ENCODE results near the gene SMTN.

DNA sequence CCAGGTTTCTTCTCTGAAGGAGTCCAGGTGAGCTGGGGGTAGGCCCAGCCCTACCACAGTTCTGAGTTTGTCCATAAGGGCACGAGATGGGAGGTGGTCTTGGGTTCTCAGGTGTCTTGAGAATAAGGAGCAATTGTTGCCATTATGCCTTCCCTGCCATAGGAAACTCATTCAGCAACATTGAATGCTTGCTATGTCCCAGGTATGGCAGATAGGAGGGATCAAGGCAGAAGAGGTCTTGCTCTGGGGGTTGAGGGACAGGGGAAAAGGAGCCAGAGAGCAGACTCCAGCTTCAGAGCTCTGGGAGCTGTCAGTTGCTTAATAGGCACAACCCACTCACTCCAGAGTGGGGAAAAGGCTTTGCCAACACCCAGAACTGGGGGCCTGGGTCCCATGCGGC lies 22.0 kb downstream of the SMTN start:
- TF ChIP-seq, protein P1, sequence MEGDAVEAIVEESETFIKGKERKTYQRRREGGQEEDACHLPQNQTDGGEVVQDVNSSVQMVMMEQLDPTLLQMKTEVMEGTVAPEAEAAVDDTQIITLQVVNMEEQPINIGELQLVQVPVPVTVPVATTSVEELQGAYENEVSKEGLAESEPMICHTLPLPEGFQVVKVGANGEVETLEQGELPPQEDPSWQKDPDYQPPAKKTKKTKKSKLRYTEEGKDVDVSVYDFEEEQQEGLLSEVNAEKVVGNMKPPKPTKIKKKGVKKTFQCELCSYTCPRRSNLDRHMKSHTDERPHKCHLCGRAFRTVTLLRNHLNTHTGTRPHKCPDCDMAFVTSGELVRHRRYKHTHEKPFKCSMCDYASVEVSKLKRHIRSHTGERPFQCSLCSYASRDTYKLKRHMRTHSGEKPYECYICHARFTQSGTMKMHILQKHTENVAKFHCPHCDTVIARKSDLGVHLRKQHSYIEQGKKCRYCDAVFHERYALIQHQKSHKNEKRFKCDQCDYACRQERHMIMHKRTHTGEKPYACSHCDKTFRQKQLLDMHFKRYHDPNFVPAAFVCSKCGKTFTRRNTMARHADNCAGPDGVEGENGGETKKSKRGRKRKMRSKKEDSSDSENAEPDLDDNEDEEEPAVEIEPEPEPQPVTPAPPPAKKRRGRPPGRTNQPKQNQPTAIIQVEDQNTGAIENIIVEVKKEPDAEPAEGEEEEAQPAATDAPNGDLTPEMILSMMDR (IDR thresholded peaks at IDR 0.05) = no peak
- TF ChIP-seq POLR2A (IDR thresholded peaks at IDR 0.05) = no peak
- TF ChIP-seq EP300 (IDR thresholded peaks at IDR 0.05; ENCODE audit: low read depth) = no peak
- no peak for TF ChIP-seq POLR2AphosphoS5 (IDR thresholded peaks at IDR 0.05)
